Measurements from ENCODE around the gene PTPN1. TPM values are rescaled to one million over a fixed set of nuclear protein-coding genes. Genes with fewer than 3 reads are reported as not detected.

PTPN1 gene
- total RNA-seq, 2 experiments from 2014 or later, result 79.6 to 80.5 TPM

DNA sequence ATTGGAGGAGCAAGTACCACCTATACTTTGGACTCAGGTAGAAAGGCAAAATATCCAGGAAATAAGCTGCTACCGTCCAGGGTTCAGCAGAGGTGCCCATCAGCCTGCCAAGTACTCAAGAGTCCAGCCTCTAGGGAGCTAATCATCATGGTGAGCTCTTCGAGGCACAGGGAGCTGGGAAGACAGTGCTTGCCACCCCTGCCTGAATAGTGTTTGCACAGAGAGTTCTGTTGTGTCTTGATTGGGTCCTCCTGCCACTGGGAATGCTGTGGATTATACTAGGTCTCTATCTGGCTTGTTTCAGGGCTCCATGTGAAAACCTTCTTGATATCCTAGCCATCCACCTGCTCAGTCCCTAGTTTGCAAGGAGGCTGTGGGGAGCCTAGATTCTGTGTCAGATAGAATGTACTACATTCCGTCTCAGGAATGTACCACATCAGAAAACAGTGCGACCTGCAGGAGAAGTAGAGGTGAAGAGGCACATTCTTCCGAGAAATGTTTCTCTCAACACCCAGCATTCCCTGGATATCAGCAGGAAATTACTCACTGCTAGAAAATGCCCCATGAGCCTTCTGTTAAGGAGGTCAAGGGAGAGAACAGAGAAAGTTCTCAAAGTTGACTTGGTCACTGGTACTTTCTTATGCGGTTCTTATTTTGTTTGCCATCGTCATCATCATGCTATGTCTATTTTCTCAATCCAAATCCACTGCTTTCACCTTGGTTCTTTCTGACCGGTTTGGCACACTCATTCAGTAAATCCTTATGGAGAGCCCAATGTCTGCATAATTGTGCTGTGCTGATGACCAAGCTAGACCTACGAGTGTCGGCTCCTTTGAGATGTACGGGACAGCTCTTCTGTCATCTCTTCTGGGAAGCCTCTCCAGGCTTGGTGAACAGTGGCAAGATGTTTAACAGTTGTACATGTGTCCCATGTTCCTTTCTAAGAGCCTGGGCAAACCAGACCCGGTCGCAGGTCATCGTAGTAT is 30.7 kb downstream of the PTPN1 start:
- ChIA-PET CTCF (no interaction called here), POLR2A (interaction anchor here (1.9 to 12.6 kb wide), 2 partner anchors 10 to 25 kb away, joined by 5 to 209 read pairs; partner anchors contain the start of gene PTPN1)
- Mint-ChIP-seq H3K36me3 (ENCODE audit: low read depth) (peaks cover 34% of the 10 kb centered on the region), H3K27ac (no peak overlapping the region), H3K9me3 (no peaks in the 10 kb centered on the region), H3K4me1 (peaks cover 61% of the 10 kb centered on the region), H3K27me3 (no peaks in the 10 kb centered on the region), H3K4me3 (no peak overlapping the region)
- no peak for DNase-seq

DNA sequence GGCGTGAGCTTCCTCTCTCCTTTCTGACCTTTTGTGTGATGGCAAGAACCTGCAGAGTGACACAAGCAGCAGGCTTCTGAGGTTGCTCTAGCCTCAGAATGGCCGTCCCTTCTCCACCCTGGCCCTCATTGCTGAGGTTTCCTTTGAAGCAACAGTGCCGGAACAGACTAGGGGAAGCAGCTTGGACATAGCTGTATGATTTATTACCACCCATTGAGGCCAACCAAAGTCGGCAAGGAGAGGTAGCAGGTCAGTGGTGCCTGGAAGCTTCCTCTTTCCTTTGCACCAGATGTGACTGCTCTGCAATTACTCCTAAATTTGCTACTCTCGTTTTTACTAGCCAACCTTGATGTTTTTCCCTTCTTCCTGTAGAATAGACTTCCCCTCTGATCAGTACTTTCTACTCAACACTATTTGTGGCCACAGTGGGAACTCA is 31.4 kb downstream of the PTPN1 start:
- Mint-ChIP-seq H3K27me3 (no peaks in the 10 kb centered on the region), H3K36me3 (ENCODE audit: low read depth) (peaks cover 33% of the 10 kb centered on the region), H3K4me1 (peaks cover 65% of the 10 kb centered on the region), H3K4me3 (no peak overlapping the region), H3K27ac (no peak overlapping the region), H3K9me3 (no peaks in the 10 kb centered on the region)
- ChIA-PET POLR2A (interaction anchor here (1.9 to 12.6 kb wide), 2 partner anchors 9 to 26 kb away, joined by 5 to 209 read pairs; partner anchors contain the start of gene PTPN1), CTCF (interaction anchor here (1.0 kb wide), 1 partner anchor 23 kb away, joined by 3 read pairs; no protein-coding TSS in a partner anchor)
- no peak for DNase-seq

DNA sequence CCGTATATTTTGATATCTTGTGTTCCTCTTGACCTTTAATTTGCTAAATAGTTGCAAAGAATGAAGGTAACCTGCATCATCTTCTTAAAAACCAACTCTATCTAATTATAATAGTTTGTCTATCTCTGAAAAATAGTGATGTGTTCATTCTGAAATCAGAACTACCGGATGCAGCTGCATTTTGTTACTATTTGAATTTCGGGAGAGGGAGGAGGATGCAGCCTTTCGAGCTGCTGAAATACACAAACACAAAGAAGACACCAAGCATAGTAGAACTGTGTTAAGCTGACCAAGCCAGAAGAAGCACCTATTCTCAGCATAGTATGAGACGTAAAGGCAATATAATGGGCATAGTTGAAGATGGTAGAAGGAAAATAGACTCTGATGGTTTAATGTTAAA is 33.1 kb downstream of the PTPN1 start:
- DNase-seq, result no peak
- H3K9me3 Mint-ChIP-seq, result no peaks in the 10 kb centered on the region
- H3K4me3 Mint-ChIP-seq, result no peak overlapping the region
- POLR2A ChIA-PET, result interaction anchor here (12.6 kb wide), 1 partner anchor 28 kb away, joined by 209 read pairs; the partner anchor contains the start of gene PTPN1
- H3K27me3 Mint-ChIP-seq, result no peaks in the 10 kb centered on the region
- H3K27ac Mint-ChIP-seq, result no peak overlapping the region
- peaks cover 35% of the 10 kb centered on the region for H3K36me3 Mint-ChIP-seq (ENCODE audit: low read depth)
- peaks cover 72% of the 10 kb centered on the region for H3K4me1 Mint-ChIP-seq
- CTCF ChIA-PET, result interaction anchor here (1.0 to 1.3 kb wide), 2 partner anchors 23 to 31 kb away, joined by 3 to 4 read pairs; no protein-coding TSS in a partner anchor

DNA sequence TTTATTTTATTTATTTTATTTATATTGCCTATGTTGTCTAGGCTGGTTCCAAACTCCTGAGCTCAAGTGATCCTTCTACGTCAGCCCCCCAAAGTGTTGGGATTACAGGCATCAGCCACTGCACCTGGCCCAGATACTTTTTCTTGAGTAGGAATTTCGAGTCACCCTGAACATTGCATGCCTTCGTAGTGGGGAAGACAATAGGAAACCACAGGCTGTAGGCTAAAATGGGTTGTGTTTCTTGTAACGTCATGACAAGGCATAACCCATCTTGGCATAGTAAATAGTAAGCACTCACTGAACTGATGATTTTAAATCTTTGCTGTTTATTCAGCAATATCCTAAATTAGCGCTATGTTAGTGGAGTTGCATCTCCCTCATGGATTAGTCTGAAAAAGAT is 34.9 kb downstream of the PTPN1 start:
- DNase-seq, result no peak
- Mint-ChIP-seq H3K27me3 (no peaks in the 10 kb centered on the region), H3K27ac (peak overlapping the region; percentile 11), H3K4me1 (peaks cover 81% of the 10 kb centered on the region), H3K9me3 (no peaks in the 10 kb centered on the region), H3K4me3 (no peak overlapping the region), H3K36me3 (ENCODE audit: low read depth) (peaks cover 45% of the 10 kb centered on the region)
- POLR2A ChIA-PET, result interaction anchor here (12.6 kb wide), 1 partner anchor 30 kb away, joined by 209 read pairs; the partner anchor contains the start of gene PTPN1
- CTCF ChIA-PET, result interaction anchor here (1.5 kb wide), 1 partner anchor 11 kb away, joined by 3 read pairs; no protein-coding TSS in a partner anchor

DNA sequence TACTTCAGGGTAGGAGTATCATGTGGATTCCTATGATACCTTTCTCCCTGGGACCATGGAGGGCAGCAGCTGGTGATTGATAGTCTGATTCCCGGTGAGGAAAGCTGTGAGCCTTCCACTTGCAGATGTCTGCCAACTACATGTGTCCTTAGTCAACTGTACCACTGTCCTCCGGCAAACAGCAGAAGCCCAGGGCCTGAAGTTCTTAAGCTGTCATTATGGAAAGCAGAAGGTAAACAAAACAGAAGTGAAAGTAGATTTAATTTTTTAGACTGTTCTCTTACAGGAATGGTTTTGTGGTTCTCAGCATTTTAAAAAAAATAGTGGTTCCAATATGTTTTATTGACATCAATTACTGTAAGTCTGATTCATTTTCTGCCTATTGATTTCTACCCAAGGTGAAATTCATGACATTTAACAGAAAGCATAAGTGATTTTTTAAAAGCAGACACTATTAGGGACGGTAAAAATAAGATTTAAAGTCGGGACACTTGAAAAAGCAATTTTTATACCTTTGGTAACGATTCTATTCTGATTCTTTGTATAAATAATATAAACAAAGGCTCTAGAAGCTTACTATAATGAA is 36.6 kb downstream of the PTPN1 start:
- no peak for DNase-seq
- H3K4me3 Mint-ChIP-seq, result peak overlapping the region; percentile 57
- peaks cover 35% of the 10 kb centered on the region for H3K36me3 Mint-ChIP-seq (ENCODE audit: low read depth)
- no peaks in the 10 kb centered on the region for H3K9me3 Mint-ChIP-seq
- ChIA-PET CTCF (interaction anchor here (1.0 to 5.2 kb wide), 3 partner anchors 14 to 26 kb away, joined by 3 to 17 read pairs (median 5); no protein-coding TSS in a partner anchor), POLR2A (interaction anchor here (1.3 to 12.6 kb wide), 4 partner anchors 10 to 63 kb away, joined by 5 to 209 read pairs (median 20); partner anchors contain the start of gene PTPN1)
- H3K27me3 Mint-ChIP-seq, result no peaks in the 10 kb centered on the region
- peaks cover 65% of the 10 kb centered on the region for H3K4me1 Mint-ChIP-seq
- H3K27ac Mint-ChIP-seq, result peak overlapping the region; percentile 73

DNA sequence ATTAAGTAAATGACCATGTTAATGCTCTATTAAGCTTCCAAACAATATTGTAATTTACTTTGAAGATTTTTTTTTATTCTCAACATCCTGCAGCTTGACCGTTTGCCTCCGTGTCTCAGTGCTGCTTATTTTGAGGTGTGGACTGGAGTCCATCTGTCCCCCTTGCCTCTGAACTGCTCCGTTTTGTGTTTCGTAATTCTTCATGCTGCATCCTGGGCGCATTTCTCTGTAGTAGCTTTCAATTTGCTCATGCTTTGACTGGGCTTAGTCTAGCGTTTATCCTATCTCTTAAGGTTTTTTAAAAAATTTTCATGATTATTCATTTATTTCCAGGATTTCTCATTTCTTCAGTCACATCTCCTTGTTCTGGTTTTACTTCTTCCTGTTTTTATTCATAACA is 37.8 kb downstream of the PTPN1 start:
- no peaks in the 10 kb centered on the region for H3K9me3 Mint-ChIP-seq
- peak overlapping the region; percentile 11 for H3K27ac Mint-ChIP-seq
- H3K27me3 Mint-ChIP-seq, result no peaks in the 10 kb centered on the region
- no peak overlapping the region for H3K4me3 Mint-ChIP-seq
- peaks cover 55% of the 10 kb centered on the region for H3K4me1 Mint-ChIP-seq
- peaks cover 34% of the 10 kb centered on the region for H3K36me3 Mint-ChIP-seq (ENCODE audit: low read depth)
- DNase-seq, result no peak
- CTCF ChIA-PET, result interaction anchor here (0.6 to 5.2 kb wide), 6 partner anchors 10 to 58 kb away, joined by 3 to 17 read pairs (median 5); no protein-coding TSS in a partner anchor
- POLR2A ChIA-PET, result interaction anchor here (0.9 to 12.6 kb wide), 6 partner anchors 9 to 64 kb away, joined by 3 to 209 read pairs (median 6); partner anchors contain the start of gene PTPN1

DNA sequence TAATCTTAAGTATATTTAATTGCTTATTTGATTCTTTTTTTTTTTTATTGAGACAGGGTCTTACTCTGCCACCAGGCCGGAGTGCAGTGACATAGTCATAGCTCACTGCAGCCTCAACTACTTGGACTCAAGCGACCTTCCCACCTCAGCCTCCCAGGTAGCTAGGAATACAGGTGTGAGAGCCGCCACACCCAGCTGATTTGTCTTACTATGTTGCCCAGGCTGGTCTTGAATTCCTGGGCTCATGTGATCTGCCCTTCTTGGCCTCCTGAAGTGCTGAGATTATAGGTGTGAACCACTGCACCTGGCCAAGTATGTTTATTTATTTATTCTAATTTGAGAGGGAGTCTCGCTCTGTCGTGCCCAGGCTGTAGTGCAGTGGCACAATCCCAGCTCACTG is 38.2 kb downstream of the PTPN1 start:
- H3K4me3 Mint-ChIP-seq, result no peak overlapping the region
- no peaks in the 10 kb centered on the region for H3K27me3 Mint-ChIP-seq
- peak overlapping the region; percentile 11 for H3K27ac Mint-ChIP-seq
- peaks cover 31% of the 10 kb centered on the region for H3K36me3 Mint-ChIP-seq (ENCODE audit: low read depth)
- CTCF ChIA-PET, result interaction anchor here (0.6 to 5.2 kb wide), 5 partner anchors 10 to 58 kb away, joined by 3 to 17 read pairs (median 5); no protein-coding TSS in a partner anchor
- no peaks in the 10 kb centered on the region for H3K9me3 Mint-ChIP-seq
- no peak for DNase-seq
- H3K4me1 Mint-ChIP-seq, result peaks cover 51% of the 10 kb centered on the region
- POLR2A ChIA-PET, result interaction anchor here (0.9 to 12.6 kb wide), 7 partner anchors 9 to 58 kb away, joined by 3 to 209 read pairs (median 7); partner anchors contain the start of gene PTPN1

DNA sequence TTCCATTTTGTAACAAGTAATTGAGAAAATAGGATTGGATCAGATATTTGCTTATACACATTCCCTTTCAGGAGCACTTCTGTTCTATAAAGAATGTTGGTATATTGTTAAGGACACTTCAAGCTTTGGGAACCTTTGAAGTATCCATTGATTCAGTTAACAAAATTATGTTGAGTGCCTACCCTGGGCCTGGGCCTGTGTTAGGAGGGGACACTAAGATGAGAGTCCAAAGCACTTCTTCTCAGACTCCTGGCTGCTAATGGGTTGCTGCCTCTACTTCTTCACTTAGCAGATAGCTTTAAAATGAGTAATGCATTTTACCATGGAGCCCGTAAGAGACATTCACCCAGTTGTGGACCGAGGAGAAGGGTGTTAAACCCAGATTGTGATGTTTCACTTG is 40.3 kb downstream of the PTPN1 start:
- POLR2A ChIA-PET, result interaction anchor here (0.7 to 12.6 kb wide), 6 partner anchors 9 to 70 kb away, joined by 3 to 209 read pairs (median 4); partner anchors contain the start of gene PTPN1
- CTCF ChIA-PET, result interaction anchor here (0.5 to 5.2 kb wide), 10 partner anchors 11 to 590 kb away, joined by 3 to 17 read pairs (median 4); no protein-coding TSS in a partner anchor
- no peaks in the 10 kb centered on the region for H3K27me3 Mint-ChIP-seq
- H3K36me3 Mint-ChIP-seq (ENCODE audit: low read depth), result peaks cover 25% of the 10 kb centered on the region
- no peaks in the 10 kb centered on the region for H3K9me3 Mint-ChIP-seq
- no peak for DNase-seq
- no peak overlapping the region for H3K4me3 Mint-ChIP-seq
- H3K4me1 Mint-ChIP-seq, result peaks cover 40% of the 10 kb centered on the region
- H3K27ac Mint-ChIP-seq, result no peak overlapping the region

DNA sequence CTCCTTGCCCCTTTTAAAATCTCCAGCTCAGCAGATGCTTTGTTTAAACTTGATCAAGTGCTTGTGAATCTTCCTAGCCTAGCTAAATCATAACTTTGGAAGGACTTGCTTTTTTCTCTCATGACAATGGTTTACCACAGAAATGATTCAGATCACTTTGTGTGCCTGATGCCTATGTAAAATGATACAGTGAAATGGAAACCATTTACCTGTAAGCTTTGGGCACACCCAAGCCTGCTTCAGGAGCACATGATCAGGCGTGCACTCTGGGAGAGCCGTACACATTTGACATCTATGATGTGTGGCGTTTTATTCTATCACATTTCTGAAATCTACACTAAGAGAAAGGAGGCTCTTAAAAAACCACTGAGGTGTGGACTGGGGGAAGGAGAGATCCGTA is 41.1 kb downstream of the PTPN1 start:
- ChIA-PET POLR2A (interaction anchor here (0.7 to 12.6 kb wide), 5 partner anchors 9 to 36 kb away, joined by 3 to 209 read pairs (median 5); partner anchors contain the start of gene PTPN1), CTCF (interaction anchor here (0.5 to 5.2 kb wide), 11 partner anchors 10 to 590 kb away, joined by 3 to 17 read pairs (median 4); no protein-coding TSS in a partner anchor)
- Mint-ChIP-seq H3K27ac (peak overlapping the region; percentile 36), H3K27me3 (no peaks in the 10 kb centered on the region), H3K36me3 (ENCODE audit: low read depth) (peaks cover 30% of the 10 kb centered on the region), H3K9me3 (no peaks in the 10 kb centered on the region), H3K4me3 (no peak overlapping the region), H3K4me1 (peaks cover 37% of the 10 kb centered on the region)
- no peak for DNase-seq

DNA sequence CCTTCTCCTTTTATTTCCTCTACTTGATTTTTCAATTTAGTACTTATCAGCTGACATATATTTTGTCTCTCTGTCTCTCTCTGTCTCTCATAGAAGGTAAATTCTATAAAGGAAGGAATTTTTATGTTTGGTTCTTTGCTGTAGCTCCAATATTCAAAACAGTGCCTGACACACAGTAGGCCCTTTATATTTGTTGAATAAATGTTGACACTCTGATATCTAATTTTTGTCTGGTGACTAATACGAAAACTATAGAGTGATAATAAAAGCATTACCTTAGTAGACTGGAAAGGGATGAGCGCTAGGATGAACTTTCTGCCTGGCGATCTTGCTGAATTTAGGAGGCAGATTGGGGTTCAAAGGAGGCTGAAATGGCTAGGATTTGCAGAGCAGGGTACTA is 42.8 kb downstream of the PTPN1 start:
- CTCF ChIA-PET, result interaction anchor here (1.0 to 1.3 kb wide), 3 partner anchors 9 to 36 kb away, joined by 3 to 4 read pairs (median 3); no protein-coding TSS in a partner anchor
- POLR2A ChIA-PET, result interaction anchor here (0.9 kb wide), 2 partner anchors 37 to 70 kb away, joined by 4 to 6 read pairs; no protein-coding TSS in a partner anchor

DNA sequence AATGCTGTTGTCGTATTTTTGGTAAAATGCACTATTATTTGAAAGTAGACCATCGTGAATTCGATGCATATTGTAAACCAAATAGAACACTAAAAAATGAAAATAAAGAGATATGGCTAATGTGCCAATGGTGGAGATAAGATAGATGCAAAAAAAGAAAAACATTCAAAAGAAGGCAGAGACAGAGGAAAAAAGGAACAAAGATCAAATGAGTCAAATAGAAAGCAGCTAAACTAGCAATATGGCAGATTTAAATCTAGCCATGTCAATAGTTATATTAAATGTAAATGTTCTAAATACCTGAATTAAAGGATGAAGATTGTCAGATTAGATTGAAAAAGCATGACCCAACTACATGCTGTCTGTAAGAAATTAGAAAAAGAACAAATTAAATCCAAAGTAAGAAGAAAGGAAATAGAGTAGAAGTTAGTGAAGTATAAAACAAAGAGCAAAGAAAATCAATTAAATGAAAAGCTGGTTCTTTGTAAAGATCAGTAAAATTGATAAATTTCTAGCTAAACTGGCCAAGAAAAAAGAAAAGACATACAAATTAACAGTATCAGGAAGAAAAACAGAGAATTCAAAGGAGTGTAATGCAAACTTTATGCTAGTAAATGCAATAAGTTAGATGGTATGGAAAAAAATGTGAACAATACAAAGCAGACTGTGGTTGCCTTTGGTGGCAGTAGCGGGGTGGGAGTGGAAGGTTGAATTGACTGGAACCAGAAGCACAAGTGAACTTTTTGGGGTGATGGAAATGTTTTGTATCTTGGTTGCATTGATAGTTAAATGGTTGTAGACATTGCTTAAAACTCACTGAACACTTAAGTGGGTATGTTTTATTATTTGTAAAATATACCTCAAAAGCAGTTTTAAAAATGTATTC is 44.8 kb downstream of the PTPN1 start:
- POLR2A ChIA-PET, result interaction anchor here (1.3 to 1.5 kb wide), 2 partner anchors 37 to 44 kb away, joined by 3 to 5 read pairs; no protein-coding TSS in a partner anchor
- DNase-seq, result no peak
- CTCF ChIA-PET, result interaction anchor here (0.9 kb wide), 1 partner anchor 76 kb away, joined by 3 read pairs; no protein-coding TSS in a partner anchor
- Mint-ChIP-seq H3K27me3 (no peaks in the 10 kb centered on the region), H3K36me3 (ENCODE audit: low read depth) (peaks cover 37% of the 10 kb centered on the region), H3K4me3 (no peak overlapping the region), H3K9me3 (no peaks in the 10 kb centered on the region), H3K4me1 (peaks cover 22% of the 10 kb centered on the region), H3K27ac (no peak overlapping the region)

More for the DNA sequence above, 42.8 kb downstream of the PTPN1 start:
- no peak overlapping the region for H3K4me3 Mint-ChIP-seq
- H3K9me3 Mint-ChIP-seq, result no peaks in the 10 kb centered on the region
- no peaks in the 10 kb centered on the region for H3K27me3 Mint-ChIP-seq
- peaks cover 22% of the 10 kb centered on the region for H3K4me1 Mint-ChIP-seq
- no peak overlapping the region for H3K27ac Mint-ChIP-seq
- no peak for DNase-seq
- peaks cover 34% of the 10 kb centered on the region for H3K36me3 Mint-ChIP-seq (ENCODE audit: low read depth)

Measured in activated CD4-positive, alpha-beta memory T cell treated with anti-CD3 and anti-CD28 coated beads, Interleukin-2, amount 10 ng/mL, durations not matched to agents 7 days and 5 days (primary cell).